Caco-2 (cell line): ENCODE data around the gene S100A2. TPM values are rescaled to one million over a fixed set of nuclear protein-coding genes. Genes with fewer than 3 reads are reported as not detected.
"Not testable (repeated sequence)": the region's sequence is repeated elsewhere in the genome, so short reads cannot be mapped to it uniquely, and the experiment has no call there.

Experiments
- BruUV-seq: library from RNA; stranded (reverse); fragments of 400-500 nt; replicated peaks from 2 replicates; lab custom pipeline; 2021; lab: Mats Ljungman, UMichigan
- CTCF ChIA-PET: fragments of 300-600 bp; sonication (Branson Sonifier 250); formaldehyde crosslinking; loops from one replicate; lab custom pipeline; 2022; ENCODE audit warnings: antibody characterized with exemption; lab: Charles Lee
- POLR2A ChIA-PET: fragments of 300-600 bp; sonication (Branson Sonifier 250); formaldehyde crosslinking; loops from one replicate; lab custom pipeline; 2022; ENCODE audit warnings: antibody characterized with exemption; lab: Charles Lee
- DNase-seq, 2 experiments: peaks; one replicate each; pipeline versions ENCODE4 v3.0.0 to v3.0.0-alpha.2; 2020 to 2022
- H3K27me3 ChIP-seq: replicated peaks from 2 replicates; pipeline ENCODE4 v1.6.0; 2011; ENCODE audit warnings: low read length; ENCODE audit not compliant: control insufficient read depth, insufficient read depth
- H3K36me3 ChIP-seq: 2 replicates; pipeline ENCODE4 v1.5.1; 2011; ENCODE audit warnings: low read length; ENCODE audit not compliant: control insufficient read depth, insufficient read depth
- H3K4me1 ChIP-seq: fragments of 250-450 bp; sonication (Bioruptor Pico); 2 replicates; pipeline ENCODE4 v1.5.1; 2020; ENCODE audit warnings: mild to moderate bottlenecking
- H3K4me3 ChIP-seq: 2 replicates; pipeline ENCODE4 v1.5.1; 2011; ENCODE audit warnings: low read depth, mild to moderate bottlenecking, control low read depth, low read length
- H3K9me3 ChIP-seq: fragments of 250-450 bp; sonication (Bioruptor Pico); 2 replicates; pipeline ENCODE4 v1.5.1; 2020; ENCODE audit warnings: mild to moderate bottlenecking, moderate library complexity
- H3K27ac Mint-ChIP-seq: one replicate; pipeline ENCODE4 v1.8.0; 2022; ENCODE audit warnings: mixed read lengths; ENCODE audit not compliant: unreplicated experiment
- H3K27me3 Mint-ChIP-seq: one replicate; pipeline ENCODE4 v1.8.0; 2022; ENCODE audit warnings: mixed read lengths; ENCODE audit not compliant: insufficient read depth, unreplicated experiment
- H3K36me3 Mint-ChIP-seq: one replicate; pipeline ENCODE4 v1.8.0; 2022; ENCODE audit warnings: mild to moderate bottlenecking, mixed read lengths; ENCODE audit not compliant: insufficient read depth, unreplicated experiment
- H3K4me1 Mint-ChIP-seq: one replicate; pipeline ENCODE4 v1.8.0; 2022; ENCODE audit warnings: low read depth, mixed read lengths; ENCODE audit not compliant: unreplicated experiment
- H3K4me3 Mint-ChIP-seq: one replicate; pipeline ENCODE4 v1.8.0; 2022; ENCODE audit warnings: mild to moderate bottlenecking, moderate library complexity, mixed read lengths; ENCODE audit not compliant: unreplicated experiment
- H3K9me3 Mint-ChIP-seq: one replicate; pipeline ENCODE4 v1.8.0; 2022; ENCODE audit warnings: mixed read lengths; ENCODE audit not compliant: unreplicated experiment
- intact Hi-C: fragments of 100-400 bp; cut with micrococcal nuclease; formaldehyde crosslinking; loops from one replicate; pipeline ENCODE4 v1.10.0; 2022; ENCODE audit not compliant: unreplicated experiment
- total RNA-seq: library from RNA; stranded (reverse); gene quantifications from 2 replicates; pipeline ENCODE4 v1.2.3, GENCODE V29; 2022
- TF ChIP-seq, protein P1 (sequence below), 2 experiments: fragments of 200-600 bp in 1 of 2; IDR thresholded peaks; 1 replicate in 1 of 2; 2 replicates in 1 of 2; pipeline versions ENCODE4 v1.5.1 to v1.8.0; 2011 to 2022; ENCODE audit warnings: antibody characterized with exemption in 1 of 2, control low read depth in 1 of 2, inconsistent platforms in 1 of 2, low read depth in 1 of 2, low read length in 1 of 2, mild to moderate bottlenecking in 1 of 2, moderate library complexity in 1 of 2; ENCODE audit not compliant: insufficient read depth in 1 of 2, severe bottlenecking in 1 of 2, unreplicated experiment in 1 of 2

Gene S100A2
- total RNA-seq, 1 experiment from 2014 or later, result 2.4 TPM

DNA sequence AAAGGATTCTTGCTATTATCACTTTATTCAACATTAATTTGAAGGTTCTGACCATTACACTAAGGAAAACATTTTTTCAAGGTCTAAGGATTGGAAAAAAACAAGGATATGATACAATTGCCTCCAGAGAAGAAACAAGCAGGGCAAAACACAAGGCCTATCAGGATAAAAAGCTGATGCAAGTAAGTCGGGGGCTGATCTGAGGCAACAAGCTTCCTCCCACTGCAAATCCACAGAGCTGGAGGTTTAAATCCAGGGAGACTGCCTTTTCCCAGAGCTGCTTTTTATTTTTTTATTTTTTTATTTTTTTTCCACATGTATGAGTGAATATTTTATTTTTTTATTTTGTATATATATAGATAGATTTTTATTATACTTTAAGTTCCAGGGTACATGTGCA is 19.4 kb upstream of the S100A2 start:
- H3K9me3 ChIP-seq, result no peaks in the 10 kb centered on the region
- ChIA-PET POLR2A (no interaction called here), CTCF (no interaction called here)
- no peaks in the 10 kb centered on the region for H3K27me3 ChIP-seq
- no peaks in the 10 kb centered on the region for H3K9me3 Mint-ChIP-seq
- H3K4me1 Mint-ChIP-seq, result peaks cover 32% of the 10 kb centered on the region
- H3K27ac Mint-ChIP-seq, result no peak overlapping the region
- H3K27me3 Mint-ChIP-seq, result no peaks in the 10 kb centered on the region
- DNase-seq, result no peak
- no TSS peak for BruUV-seq
- intact Hi-C loops, result no loop called here
- H3K36me3 ChIP-seq, result no peaks in the 10 kb centered on the region
- no peak overlapping the region for H3K4me3 Mint-ChIP-seq
- H3K4me3 ChIP-seq, result no peak overlapping the region
- TF ChIP-seq, protein P1, sequence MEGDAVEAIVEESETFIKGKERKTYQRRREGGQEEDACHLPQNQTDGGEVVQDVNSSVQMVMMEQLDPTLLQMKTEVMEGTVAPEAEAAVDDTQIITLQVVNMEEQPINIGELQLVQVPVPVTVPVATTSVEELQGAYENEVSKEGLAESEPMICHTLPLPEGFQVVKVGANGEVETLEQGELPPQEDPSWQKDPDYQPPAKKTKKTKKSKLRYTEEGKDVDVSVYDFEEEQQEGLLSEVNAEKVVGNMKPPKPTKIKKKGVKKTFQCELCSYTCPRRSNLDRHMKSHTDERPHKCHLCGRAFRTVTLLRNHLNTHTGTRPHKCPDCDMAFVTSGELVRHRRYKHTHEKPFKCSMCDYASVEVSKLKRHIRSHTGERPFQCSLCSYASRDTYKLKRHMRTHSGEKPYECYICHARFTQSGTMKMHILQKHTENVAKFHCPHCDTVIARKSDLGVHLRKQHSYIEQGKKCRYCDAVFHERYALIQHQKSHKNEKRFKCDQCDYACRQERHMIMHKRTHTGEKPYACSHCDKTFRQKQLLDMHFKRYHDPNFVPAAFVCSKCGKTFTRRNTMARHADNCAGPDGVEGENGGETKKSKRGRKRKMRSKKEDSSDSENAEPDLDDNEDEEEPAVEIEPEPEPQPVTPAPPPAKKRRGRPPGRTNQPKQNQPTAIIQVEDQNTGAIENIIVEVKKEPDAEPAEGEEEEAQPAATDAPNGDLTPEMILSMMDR (IDR thresholded peaks at IDR 0.05; ENCODE audit: insufficient read depth in 1 of 2, low read depth in 1 of 2, low read length in 1 of 2, severe bottlenecking in 1 of 2, unreplicated experiment in 1 of 2), result no peak
- no peaks in the 10 kb centered on the region for H3K36me3 Mint-ChIP-seq
- peaks cover 34% of the 10 kb centered on the region for H3K4me1 ChIP-seq

DNA sequence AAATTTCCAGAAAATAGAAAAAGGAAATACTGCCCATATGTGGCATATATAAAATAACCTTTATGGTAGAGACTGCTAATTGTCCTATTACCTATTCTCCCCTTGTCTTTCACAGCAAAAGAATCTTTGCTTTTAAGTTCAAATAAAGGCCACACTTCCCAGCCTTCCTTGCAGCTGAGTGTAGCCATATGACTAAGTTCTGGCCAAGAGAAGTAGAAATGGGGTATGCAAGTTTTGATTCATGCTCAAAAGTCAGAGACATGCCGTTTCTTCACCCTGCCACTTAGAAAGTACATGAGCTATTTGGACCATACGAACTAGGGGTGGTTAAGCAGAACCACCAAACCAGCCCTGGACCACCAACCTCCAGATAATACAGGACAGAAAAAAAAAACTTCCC is 18.3 kb upstream of the S100A2 start:
- Mint-ChIP-seq H3K27me3 (no peaks in the 10 kb centered on the region), H3K4me3 (no peak overlapping the region), H3K27ac (no peak overlapping the region), H3K36me3 (peaks cover 5% of the 10 kb centered on the region), H3K4me1 (peaks cover 37% of the 10 kb centered on the region), H3K9me3 (no peaks in the 10 kb centered on the region)
- Histone ChIP-seq H3K4me3 (no peak overlapping the region), H3K4me1 (peaks cover 44% of the 10 kb centered on the region), H3K27me3 (no peaks in the 10 kb centered on the region), H3K36me3 (no peaks in the 10 kb centered on the region), H3K9me3 (no peaks in the 10 kb centered on the region)
- no peak for DNase-seq
- TF ChIP-seq, protein P1 (IDR thresholded peaks at IDR 0.05; ENCODE audit: insufficient read depth in 1 of 2, low read depth in 1 of 2, low read length in 1 of 2, severe bottlenecking in 1 of 2, unreplicated experiment in 1 of 2), result no peak
- intact Hi-C loops, result no loop called here
- ChIA-PET POLR2A (no interaction called here), CTCF (no interaction called here)
- no TSS peak for BruUV-seq

DNA sequence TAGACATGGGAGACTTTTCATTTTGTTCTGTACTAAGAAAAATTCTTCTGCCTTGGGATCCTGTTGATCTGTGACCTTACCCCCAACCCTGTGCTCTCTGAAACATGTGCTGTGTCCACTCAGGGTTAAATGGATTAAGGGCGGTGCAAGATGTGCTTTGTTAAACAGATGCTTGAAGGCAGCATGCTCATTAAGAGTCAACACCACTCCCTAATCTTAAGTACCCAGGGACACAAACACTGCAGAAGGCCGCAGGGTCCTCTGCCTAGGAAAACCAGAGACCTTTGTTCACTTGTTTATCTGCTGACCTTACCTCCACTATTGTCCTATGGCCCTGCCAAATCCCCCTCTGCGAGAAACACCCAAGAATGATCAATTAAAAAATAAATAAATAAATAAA is 17.9 kb upstream of the S100A2 start:
- H3K4me3 ChIP-seq, H3K27me3 Mint-ChIP-seq, H3K27ac Mint-ChIP-seq, H3K36me3 Mint-ChIP-seq, POLR2A ChIA-PET, H3K27me3 ChIP-seq, H3K9me3 Mint-ChIP-seq, H3K9me3 ChIP-seq, H3K4me3 Mint-ChIP-seq, CTCF ChIA-PET, H3K36me3 ChIP-seq, DNase-seq, BruUV-seq, intact Hi-C loops: not testable (repeated sequence)
- peaks cover 47% of the 10 kb centered on the region for H3K4me1 ChIP-seq
- H3K4me1 Mint-ChIP-seq, result peaks cover 39% of the 10 kb centered on the region

DNA sequence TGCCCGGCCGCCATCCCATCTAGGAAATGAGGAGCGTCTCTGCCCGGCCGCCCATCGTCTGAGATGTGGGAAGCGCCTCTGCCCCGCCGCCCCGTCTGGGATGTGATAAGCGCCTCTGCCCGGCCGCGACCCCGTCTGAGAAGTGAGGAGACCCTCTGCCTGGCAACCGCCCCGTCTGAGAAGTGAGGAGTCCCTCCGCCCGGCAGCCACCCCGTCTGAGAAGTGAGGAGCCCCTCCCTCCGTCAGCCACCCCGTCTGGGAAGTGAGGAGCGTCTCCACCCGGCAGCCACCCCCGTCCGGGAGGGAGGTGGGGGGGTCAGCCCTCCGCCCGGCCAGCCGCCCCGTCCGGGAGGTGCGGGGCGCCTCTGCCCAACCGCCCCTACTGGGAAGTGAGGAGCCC is 17.2 kb upstream of the S100A2 start:
- H3K36me3 Mint-ChIP-seq, H3K27me3 ChIP-seq, intact Hi-C loops, CTCF ChIA-PET, H3K9me3 ChIP-seq, POLR2A ChIA-PET, H3K36me3 ChIP-seq, H3K27ac Mint-ChIP-seq, H3K4me3 ChIP-seq, H3K27me3 Mint-ChIP-seq, BruUV-seq, H3K9me3 Mint-ChIP-seq, H3K4me3 Mint-ChIP-seq, DNase-seq: not testable (repeated sequence)
- peaks cover 47% of the 10 kb centered on the region for H3K4me1 ChIP-seq
- H3K4me1 Mint-ChIP-seq, result peaks cover 39% of the 10 kb centered on the region
